Measurements from ENCODE around the gene PIK3C3.

PIK3C3 gene

DNA sequence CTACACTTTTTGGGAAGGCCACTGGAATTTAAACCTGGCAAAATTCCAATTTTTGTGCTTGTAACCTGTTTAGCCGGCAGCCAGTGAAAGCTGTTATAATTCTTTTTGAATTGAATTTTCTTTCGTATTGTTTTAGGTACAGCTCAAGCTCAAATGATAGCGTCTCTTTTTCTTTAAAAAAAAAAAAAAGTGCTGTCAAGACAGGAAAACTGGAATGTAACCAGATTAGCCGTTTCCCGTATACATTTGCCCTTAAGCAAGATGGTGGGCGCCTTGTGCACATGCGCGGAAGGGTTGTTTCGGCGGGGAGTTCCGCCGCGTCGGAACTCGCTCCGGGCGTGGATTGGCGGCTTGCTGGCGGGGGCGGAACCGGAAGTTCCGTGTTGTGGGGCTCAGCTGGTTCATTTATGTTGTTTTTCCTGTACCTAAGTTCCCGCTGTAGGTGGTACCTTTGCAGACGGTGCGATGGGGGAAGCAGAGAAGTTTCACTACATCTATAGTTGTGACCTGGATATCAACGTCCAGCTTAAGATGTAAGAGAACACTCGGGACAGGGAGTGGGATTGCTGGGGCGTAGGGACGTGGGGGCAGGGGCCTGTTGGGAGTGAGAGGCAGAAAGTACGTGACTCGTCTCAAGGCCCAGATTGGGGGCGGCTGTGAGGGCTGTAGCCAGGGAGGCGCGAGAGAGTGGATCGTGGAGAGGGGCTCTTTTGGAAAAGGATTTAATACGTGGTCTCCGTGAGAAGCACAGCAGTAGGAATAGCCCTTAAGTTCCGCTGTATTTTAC, at the start of gene PIK3C3:
TSS of gene PIK3C3 (plus strand) at position 408 of the 787 bp plus-strand sequence. CDS start at position 466, 58 bp downstream.
- DNase-seq: peak; percentile 88

DNA sequence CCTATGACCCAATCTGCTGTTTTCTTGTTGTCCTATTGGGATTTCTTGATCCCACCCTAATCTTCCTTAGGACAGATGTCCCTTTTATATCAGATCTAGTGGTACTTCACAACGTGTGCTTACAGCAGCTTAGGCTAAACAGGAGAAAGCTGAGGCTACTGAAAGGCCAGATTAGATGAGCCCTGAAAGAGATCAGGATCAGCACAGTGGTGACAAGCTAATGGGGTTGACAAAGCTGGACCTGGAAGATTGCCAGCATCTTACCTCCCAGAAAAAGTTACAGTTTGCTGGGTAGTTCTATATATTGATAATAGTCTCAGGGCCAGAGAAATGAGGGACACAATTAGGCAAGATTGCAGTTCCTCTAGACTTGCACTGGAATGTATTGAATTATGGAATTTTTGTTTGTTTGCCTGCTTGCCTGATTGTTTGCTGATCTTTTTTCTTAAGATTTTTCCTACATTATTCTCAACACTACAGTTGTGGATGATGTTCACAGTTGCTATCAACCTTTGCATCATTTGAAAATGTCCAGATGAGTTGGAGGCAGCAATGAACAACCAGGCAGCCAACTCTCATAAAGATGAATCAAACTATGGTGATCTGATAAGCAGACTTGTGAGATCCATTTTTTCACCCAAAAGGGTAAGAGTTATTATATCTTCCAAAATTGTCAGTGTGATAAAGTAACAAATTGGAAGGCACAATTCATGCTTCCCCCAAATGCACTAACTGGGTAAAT, 49.1 kb upstream of the PIK3C3 start:
- no peak for DNase-seq

DNA sequence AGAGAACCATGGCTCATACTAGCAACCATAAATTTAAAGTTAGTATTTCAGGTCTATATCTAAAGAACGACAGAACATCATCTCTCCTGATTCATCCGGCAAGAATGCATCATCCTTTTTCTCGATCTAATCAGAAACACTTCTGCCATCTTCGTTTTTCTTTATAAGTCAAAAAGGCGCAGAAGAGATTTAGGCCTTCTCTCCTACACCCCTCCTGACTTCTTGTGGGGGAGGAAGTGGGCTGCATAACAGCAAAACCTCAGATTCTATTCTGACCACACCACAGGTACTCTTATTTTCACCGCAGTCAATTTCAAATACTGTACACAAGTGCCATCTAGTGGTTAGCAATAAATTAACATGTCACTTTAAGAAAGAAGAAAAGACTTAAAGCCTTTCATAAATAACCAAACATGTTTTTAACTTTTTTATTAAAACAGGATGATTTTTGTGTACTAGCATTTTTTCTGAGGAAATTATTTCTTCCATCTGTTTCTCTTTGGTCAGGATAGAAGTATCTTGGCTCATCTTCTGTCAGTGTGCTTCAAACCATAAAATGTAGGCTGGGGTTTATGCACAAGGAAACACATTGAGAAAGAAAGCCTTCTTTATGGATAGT, 48.4 kb upstream of the PIK3C3 start:
- DNase-seq: peak; percentile 50

DNA sequence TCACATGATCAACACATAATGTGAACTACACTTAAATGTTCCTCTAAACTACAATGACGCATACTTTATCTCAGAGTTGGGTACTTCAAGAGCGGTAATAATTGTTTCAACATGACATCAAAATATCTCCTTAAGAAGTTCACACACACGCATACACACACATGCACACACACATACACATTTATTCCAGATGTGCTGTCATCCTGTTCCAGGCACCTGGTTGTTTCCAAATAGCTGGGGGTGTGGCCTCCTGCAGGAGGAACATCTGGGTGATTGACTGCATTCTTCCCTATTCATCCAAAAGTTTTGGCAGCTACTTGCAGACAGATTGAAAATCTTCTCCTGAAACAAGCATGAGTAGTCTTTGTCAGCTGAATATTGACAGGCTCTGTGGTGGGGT, 37.9 kb upstream of the PIK3C3 start:
- DNase-seq: no peak

DNA sequence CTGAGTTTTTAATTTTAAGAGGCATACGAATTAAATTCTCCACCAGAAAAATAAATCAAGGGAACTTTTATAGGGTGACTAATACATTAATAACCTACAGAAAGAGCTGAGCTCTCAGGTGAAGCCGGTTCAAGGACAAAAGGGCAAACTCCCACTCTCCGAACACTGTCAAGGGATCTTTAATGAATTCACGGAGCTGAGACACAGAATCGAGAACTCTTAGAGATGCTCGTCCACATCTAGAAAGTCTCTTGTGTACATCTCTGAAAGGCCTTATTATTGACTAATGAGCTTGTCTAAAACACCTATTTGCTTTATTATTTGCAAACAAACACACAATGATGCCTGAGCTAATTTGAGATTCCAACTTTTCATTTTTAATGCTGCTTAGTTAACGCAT, 33.3 kb upstream of the PIK3C3 start:
- DNase-seq: no peak

DNA sequence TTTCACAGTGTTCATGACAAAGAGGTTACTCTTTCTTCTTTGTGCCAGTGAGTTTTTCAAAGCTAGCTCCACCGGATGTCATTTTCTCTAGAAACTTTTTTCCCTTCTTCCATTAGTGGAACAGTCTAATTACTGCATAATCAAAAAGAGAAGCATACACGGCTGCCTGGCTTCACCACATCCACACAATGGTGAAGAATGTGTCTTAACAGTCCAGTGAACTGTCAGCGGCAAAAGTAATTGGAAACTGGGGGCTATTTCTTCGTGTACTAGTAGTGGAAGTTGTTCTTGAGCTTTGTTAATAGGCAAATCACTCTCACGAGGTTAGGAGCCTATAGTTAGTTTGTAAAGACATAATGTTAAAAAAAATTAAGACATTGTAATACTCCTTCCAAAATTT, 32.9 kb upstream of the PIK3C3 start:
- no peak for DNase-seq

DNA sequence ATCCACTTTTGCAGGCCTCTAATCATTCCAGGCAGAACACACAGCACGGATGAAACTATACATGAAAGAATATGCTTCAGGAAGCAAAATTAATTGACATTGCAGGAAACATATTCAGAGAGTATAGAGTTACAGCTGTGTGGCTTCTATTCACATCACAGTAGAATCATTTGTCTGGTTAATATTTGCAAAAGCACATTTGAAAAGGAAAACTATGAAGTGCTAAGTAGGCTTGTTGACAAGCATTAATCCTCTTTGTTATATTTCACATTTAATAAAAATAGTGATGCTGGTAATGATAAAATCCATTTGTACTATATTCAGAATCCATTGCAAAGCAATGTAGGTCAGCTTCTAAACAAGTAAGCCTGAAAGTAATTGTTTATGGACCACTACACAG, 32.2 kb upstream of the PIK3C3 start:
- DNase-seq: no peak

DNA sequence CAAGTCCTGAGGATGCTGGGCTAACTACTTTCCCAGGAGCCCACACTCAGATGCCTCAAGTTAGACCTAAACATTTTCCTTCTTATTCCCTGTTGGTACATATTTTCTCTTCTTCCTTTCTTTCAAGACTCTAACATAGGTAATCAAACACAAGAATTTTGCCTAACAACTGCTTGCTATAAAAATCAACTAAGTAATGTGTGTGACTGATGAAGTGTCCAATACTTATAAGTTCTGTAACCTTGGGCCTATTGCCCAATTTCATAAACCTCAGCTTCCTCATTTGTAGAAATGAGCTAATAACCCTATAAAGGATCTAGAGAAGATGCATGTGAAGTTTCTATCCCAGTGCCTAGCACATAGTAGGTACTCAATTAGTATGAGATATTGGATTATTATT, 31.6 kb upstream of the PIK3C3 start:
- DNase-seq: no peak

DNA sequence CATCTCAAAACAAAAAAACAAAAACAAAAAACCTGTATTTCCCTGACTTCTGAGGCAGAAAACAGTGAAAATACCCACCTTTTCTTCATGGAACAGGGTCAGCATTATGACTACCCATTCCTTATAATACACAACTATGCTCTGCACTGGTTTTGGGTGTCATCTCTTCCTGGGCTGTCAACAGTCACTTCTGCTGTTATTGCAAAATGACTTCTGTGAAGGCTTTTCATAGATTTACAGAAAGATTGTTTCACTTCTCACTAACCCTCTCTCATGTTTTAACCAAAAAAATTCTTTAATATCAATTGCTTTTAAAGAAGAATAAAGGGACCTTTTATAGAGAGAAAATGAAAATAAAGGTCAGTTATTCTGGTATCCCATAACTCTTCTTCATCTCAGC, 26.5 kb upstream of the PIK3C3 start:
- DNase-seq: no peak

DNA sequence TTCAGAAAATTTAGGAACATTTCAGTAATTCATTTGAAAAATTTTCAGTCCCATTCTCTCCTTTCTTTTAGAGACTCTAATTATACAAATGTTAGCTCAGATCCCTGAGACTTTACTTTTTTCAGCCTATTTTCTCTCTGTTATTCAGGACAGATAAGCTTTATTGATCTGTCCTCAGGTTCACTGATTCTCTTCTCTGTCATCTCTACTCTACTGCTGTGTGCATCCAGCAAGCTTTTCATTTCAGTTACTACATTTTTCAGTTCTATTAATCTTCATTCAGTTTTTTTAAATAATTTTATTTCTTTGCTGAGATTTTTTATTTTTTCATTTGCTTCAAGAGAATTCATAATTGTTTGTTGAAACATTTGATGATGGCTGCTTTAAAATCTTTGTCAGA, 22.1 kb upstream of the PIK3C3 start:
- DNase-seq: no peak

DNA sequence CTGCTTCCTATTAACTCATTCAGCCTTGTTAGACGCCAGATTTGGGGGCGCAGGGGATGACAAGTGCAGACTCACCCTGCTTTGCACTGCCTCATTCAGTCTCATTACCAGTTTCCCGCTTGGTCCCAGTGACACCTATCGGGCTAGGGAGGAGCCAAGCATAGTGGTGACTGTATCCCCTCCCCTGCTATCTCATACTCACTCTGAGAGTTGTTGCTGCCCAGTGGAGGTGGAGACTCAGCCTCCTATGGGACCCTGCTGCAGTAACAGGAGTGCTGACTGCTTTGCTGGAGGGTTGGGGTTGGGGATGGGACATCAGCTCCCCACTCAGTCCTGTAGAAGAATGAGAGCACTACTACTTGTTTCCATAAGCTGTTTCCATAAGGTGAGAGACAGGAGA, 21.3 kb upstream of the PIK3C3 start:
- no peak for DNase-seq

DNA sequence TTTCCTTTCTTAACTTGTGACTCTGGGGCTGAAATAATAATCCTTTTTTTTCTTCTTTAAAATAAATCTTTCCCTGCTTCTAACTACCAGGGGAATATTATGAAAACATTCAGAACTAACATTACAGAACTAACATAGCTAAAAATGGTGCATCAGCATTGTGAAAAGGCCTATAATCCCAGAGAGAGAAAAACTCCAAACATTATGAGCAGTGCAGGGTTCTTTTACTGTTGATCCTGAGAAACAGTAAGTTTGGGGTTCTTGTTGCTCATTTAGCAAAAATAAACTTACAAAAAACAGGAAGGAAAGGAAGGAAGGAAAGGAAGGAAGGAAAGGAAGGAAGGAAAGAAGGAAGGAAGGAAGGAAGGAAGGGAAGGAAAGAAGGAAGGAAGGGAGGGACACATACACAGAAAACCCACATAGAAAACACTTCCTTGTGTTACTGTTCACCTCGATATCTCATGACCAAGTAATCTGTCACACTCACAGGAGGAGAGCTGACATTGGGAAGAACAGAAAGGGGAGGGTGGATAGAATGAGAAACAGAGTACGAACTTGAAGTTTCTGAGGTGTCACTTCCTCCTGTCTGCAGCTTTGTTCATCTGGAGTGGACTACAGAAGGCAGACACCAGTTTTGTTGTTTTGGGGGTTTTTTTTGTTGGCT, 18.4 kb upstream of the PIK3C3 start:
- no peak for DNase-seq

DNA sequence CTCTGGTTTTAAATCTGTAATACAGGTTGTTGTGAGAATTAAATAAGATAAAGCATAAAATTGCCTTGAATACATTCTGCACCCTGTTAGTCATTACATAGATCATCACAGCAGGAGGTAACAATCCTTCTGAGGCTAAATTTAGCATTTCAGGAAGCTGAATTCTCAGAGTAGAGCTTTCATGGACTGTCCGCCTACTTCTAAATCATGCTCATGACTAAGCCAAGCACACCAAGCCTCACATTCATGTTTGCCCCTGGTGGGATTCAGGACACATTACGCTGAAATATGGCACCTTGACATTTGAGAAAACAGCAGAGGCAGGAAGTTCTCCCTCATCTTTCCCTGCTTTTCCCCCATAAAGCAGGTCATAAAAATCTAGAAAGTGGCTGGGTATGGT, 16.6 kb upstream of the PIK3C3 start:
- no peak for DNase-seq

DNA sequence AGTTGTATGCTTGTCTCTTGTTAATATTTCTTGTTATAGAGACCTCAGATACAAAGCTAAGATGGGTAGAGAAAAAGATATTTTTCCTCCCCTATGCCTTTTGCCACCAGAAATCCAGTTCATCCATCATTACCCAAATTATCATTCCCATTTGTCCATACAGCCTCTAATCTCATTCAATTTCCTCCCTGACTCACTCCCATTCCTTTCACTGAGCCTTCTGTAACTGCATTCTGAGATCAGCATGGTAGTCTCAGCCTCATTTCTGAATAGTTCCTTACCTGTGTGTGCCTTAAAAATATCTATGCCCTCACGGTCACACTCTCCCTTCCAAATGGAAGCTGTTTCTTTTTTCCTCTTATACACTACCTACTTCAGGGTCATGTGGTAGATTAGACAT, 15.7 kb upstream of the PIK3C3 start:
- no peak for DNase-seq

DNA sequence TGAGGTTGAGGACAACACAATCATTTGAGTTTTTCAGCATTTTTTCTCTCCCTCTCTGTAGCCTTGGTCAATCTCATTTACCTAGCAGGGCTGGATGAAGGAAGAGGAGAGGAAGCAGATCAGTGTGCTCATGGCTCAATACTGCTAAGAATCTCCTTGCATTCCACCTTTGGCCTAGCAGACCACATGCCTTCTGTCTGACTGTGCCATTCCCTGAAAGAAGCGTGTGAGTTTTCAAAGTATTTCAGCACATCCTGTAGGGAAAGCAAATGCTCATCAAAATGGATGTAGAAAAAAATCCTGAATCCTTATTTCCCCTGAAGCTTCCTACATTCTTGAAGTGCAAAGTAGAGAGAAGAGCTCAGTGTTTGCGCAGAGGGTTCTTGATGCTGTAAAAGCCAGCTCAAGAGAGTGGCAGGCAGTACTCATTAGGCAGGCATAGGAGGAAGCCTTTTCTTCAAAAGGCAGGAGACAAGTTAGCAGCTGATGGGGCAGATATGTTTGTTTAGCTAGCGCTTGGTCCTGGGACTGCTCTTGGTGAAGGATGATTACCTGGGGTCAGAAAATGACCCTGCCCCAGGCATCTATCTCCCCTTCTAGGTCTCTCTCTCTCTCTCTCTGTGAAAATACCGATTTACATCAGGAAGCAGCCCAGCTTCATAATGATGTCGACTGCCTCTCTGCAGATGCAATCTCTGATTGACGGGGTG, 14.4 kb upstream of the PIK3C3 start:
- no peak for DNase-seq

DNA sequence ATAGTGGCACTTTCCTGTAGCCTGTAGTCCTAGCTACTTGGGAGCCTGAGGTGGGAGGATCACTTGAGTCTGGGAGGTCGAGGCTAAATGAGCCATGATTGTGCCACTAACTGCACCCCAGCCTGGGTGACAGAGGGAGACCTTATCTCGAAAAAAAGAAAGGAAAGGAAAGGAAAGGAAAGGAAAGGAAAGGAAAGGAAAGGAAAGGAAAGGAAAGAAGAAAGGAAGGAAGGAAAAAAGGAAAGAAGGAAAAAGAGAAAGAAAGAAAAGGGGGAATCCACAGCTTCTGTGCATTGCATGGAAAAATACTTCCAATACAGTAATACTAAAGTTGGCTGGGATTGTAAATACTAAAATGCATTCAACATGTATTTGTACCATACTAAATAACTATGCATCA, 12.8 kb upstream of the PIK3C3 start:
- DNase-seq: no peak

DNA sequence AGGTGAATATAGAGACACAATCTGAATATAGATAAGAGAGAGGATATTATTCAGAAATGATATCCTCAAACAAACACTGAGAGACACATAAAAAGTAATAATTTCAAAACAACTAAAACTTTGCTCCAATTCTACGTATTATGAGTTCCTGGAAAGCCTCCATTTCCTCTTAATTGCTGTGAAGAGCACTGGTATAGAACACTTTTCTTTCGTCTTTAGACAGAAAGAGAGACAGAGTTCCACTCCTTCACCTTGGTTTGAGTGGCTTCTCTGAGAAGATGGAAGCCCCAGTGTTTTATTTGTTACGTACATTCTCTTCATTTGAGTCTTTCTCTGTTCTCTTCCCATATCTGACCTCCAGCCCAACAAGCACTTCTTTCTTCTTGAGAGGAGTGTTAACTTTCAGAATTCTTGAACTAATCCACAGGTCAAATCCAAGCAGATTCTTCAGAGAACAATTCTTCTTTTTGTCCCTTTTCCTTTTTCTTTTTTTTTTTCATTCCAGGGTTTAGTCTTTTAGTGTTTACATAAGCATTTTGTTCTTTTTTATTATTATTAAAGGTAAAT, 6.4 kb upstream of the PIK3C3 start:
- DNase-seq: no peak

DNA sequence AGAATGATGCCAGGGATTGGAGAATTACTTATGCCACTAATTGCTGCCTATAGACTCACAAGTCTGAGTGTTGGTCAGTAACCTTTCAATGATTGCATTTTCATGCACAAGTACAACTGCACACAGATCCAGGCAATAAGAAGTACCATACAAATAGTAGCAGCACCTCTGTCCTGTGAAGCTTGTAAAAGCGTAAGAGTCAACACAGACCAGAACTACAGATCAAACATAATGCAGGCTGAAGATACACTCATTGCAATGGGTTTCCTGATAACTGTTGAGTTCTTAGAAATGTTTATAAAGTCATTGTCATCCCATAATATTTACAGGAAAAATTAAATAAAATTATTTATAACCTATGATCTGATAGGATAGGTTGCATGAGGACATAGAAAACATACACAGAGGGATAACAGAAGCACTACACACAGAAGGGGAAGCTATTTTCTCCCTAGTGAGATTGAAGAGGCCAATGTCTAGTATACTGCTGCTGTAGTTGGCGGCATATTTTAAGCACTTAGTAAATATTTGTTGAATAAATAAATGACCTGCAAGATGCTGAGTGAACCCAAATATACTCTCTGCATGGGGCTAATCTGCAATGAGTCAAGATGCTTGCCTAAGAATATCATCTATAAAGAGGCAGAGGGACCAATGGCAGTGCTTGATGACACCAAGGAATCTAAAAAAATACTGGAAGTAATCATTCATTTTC, 5.7 kb upstream of the PIK3C3 start:
- DNase-seq: no peak

DNA sequence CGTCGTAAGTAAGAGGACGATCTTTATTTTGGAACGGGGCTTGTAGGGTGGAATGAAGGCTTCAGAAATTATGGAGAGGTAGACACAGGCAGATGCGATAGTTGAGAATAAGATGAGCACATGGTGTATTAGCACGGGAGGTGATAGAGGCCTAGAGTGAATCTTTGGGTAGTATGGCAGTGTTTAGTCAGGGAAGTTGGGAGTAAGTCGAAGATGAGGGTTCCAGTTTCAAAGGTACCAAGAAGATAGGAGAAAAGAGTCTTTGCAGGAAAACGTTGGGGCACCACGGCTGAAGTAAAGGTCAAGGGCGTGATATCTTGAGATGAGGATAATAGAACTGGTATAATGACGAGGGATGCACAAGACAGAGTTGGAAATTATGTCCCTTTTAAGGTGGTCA, 654 bp downstream of the PIK3C3 start:
- no peak for DNase-seq

DNA sequence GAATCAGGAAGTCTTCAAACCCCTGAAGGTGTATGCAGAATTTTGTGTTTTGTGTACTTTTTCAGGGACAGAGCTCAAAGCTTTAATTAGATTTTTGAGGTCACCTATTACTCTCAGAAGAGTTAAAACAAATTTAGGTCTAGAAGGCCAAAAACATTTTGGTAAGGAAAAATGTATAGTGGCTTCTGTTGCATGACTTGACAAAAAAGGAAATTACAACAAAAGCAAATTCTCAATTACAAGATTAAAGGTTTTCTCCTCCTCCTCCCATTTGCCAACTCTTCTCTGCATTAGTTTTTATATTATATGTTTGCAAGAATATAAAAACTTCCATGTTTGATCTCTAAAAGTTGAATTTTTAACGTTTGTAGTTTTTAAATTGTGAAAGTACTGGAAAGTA, 4.0 kb downstream of the PIK3C3 start:
- DNase-seq: no peak

DNA sequence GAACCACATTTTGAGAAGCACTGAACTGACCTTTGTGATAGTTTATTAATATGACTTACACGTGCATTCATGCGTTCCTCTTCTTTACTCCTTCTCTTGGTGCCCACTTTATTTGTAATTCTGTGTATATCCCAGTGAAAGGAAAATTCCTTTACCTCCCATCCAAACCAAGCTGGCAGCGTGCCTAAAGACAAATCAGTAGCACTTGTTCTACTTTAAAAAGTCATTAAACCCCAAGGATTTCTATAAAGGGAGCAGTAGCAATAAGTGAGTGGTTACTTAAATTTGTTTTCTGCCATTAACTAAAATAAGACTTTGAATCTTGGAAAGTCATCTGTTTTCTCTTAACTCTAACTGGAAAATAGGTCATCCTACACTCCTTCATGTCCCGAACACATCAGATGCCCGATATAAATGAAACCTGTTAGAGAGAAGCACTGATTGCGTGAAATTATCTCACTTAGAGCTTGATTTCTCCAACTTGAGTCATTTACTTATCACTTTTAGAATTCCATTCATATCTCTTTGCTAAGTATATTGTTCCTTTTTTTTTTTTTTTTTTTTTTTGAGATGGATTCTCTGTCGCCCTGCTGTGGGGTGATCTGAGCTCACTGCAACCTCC, 10.7 kb downstream of the PIK3C3 start:
- no peak for DNase-seq
